ENCODE data around the gene FNDC8. TPM values are rescaled to one million over a fixed set of nuclear protein-coding genes. Genes with fewer than 3 reads are reported as not detected.

The FNDC8 gene
- total and polyA plus RNA-seq, 2 donors (not counting 1 experiment from before 2014, with no cell fraction given), result not detected

Small RNAs within 50 kb of the gene (small RNA-seq; reads per million reads assigned to genes)
- gene AC004223.1 (ENCODE audit: insufficient read length, low read depth, low replicate concordance), result not detected
- not detected for gene RNU6-840P (ENCODE audit: insufficient read length, low read depth, low replicate concordance)

Other genes with a start within 250 kb of the FNDC8 start
- gene CCT6B, start 160.2 kb upstream of the FNDC8 start, total RNA-seq, result 2.6 and 2.8 TPM in 2 replicates
- gene CCT6B, start 160.2 kb upstream of the FNDC8 start, polyA plus RNA-seq, result 0.82 and 1.0 TPM in 2 replicates
- gene ZNF830, start 160.1 kb upstream of the FNDC8 start, total RNA-seq, result 44.6 and 45.4 TPM in 2 replicates
- 9.3 and 18.4 TPM in 2 replicates for gene ZNF830, start 160.1 kb upstream of the FNDC8 start, polyA plus RNA-seq
- 34.4 and 43.1 TPM in 2 replicates for gene LIG3, start 141.1 kb upstream of the FNDC8 start, total RNA-seq
- gene LIG3, start 141.1 kb upstream of the FNDC8 start, polyA plus RNA-seq, result 8.8 and 9.2 TPM in 2 replicates
- gene RFFL, start 57.9 kb upstream of the FNDC8 start, total RNA-seq, result 36.2 and 36.9 TPM in 2 replicates
- gene RFFL, start 57.9 kb upstream of the FNDC8 start, polyA plus RNA-seq, result 12.8 and 13.6 TPM in 2 replicates
- 29.4 and 31.2 TPM in 2 replicates for gene RAD51D, start 1.8 kb upstream of the FNDC8 start, total RNA-seq
- 12.8 and 16.2 TPM in 2 replicates for gene RAD51D, start 1.8 kb upstream of the FNDC8 start, polyA plus RNA-seq
- 13.7 and 17.5 TPM in 2 replicates for gene NLE1, start 20.7 kb downstream of the FNDC8 start, total RNA-seq
- gene NLE1, start 20.7 kb downstream of the FNDC8 start, polyA plus RNA-seq, result 10.4 and 16.5 TPM in 2 replicates
- not detected in 2 replicates for gene UNC45B, start 26.2 kb downstream of the FNDC8 start, total RNA-seq
- gene UNC45B, start 26.2 kb downstream of the FNDC8 start, polyA plus RNA-seq, result not detected in 2 replicates
- gene SLC35G3, start 72.8 kb downstream of the FNDC8 start, total RNA-seq, result not detected in 2 replicates
- gene SLC35G3, start 72.8 kb downstream of the FNDC8 start, polyA plus RNA-seq, result not detected in 2 replicates
- 11.1 and 12.5 TPM in 2 replicates for gene SLFN5, start 121.5 kb downstream of the FNDC8 start, total RNA-seq
- gene SLFN5, start 121.5 kb downstream of the FNDC8 start, polyA plus RNA-seq, result 0.82 and 1.5 TPM in 2 replicates